ENCODE results near the gene CAMK2D.

The CAMK2D gene

DNA sequence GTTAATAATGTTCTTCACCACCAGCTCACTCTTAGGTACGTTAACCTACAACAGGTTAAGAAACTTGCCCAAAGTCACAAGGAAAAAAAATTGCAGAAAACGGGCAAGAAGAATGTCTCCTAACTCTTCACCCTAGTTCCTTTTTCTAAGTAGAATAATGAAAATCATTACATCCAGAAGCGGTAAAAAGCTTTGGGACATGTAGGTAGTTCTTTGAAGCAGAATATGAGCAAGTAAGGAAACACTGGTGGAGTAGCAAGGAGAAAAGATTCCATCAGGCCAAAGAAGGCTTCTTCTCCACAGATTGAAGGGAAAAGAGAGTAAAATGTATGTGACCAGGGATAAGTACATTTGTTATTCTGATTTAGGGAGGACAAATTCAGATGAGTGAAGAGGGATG is 4.1 kb downstream of the CAMK2D start:
- peaks cover 2% of the 10 kb centered on the region for H3K27me3 Mint-ChIP-seq
- ATAC-seq = no peak
- no peaks in the 10 kb centered on the region for H3K9me3 Mint-ChIP-seq
- H3K36me3 Mint-ChIP-seq (ENCODE audit: low read depth) = peaks cover 47% of the 10 kb centered on the region
- H3K4me3 Mint-ChIP-seq = peak overlapping the region; percentile 94
- peaks cover 58% of the 10 kb centered on the region for H3K4me1 Mint-ChIP-seq
- no peak for DNase-seq
- H3K27ac Mint-ChIP-seq = peak overlapping the region; percentile 92

DNA sequence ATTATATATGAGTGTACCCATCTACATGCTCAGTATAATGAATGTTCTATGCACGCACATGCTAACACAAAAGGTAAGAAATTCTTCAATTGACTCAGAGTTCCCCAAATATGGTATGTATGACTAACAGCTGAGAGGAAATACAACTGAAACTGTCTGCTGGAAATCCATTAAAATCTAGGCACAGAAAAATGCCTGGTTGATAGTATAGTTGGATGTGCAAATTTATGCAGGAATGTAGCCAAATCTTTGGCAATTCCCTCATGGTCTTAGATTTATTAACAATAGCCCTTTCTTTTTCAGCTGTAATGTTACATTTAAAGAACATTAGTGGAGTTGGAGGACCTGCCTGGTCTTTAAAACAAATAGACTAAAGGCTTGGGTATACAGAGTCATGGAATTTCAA is 5.5 kb downstream of the CAMK2D start:
- peaks cover 57% of the 10 kb centered on the region for H3K4me1 Mint-ChIP-seq
- peak; percentile 91 for ATAC-seq
- peak overlapping the region; percentile 94 for H3K4me3 Mint-ChIP-seq
- peaks cover 54% of the 10 kb centered on the region for H3K36me3 Mint-ChIP-seq (ENCODE audit: low read depth)
- no peaks in the 10 kb centered on the region for H3K27me3 Mint-ChIP-seq
- no peaks in the 10 kb centered on the region for H3K9me3 Mint-ChIP-seq
- peak overlapping the region; percentile 92 for H3K27ac Mint-ChIP-seq
- DNase-seq = no peak

DNA sequence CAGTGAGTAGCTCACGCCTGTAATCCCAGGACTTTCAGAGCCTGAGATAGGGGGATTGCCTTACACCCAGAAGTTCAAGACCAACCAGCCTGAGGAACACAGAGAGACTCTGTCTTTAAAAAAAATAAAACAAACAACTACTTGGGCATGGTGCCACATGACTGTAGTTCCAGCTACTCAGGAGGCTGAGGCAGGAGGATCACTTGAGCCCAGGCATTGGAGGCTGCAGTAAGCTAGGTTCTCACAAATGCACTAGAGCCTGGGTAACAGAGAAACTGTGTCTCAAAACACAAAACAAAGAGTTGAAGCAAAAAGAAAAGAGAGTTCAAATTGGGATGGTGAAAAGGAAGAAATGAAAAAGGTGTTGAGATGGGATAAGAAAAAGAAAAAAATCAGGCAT is 10.8 kb downstream of the CAMK2D start:
- H3K4me3 Mint-ChIP-seq = no peak overlapping the region
- DNase-seq (no peak), ATAC-seq (no peak)
- H3K36me3 Mint-ChIP-seq (ENCODE audit: low read depth) = peaks cover 56% of the 10 kb centered on the region
- peaks cover 46% of the 10 kb centered on the region for H3K4me1 Mint-ChIP-seq
- peak overlapping the region; percentile 26 for H3K27ac Mint-ChIP-seq
- H3K9me3 Mint-ChIP-seq = peaks cover 3% of the 10 kb centered on the region
- H3K27me3 Mint-ChIP-seq = no peaks in the 10 kb centered on the region

DNA sequence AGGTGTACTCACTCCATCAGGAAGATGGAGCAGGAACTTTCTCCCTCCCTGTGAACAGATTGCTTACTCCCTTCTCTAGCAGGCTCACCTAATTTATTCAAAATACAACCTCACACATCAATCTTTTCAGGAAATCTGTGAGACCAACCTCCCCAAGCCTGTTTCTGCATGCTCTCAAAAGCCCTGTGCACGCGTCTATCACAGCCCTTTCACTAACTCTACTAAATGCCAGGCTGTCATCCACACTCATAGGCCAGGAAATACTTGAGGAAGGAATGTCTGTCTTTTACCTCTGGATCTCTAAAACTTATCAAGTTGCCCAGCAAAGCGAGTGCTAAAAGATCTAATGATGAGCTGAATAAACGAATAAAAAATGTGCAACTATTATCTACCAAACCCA is 11.2 kb downstream of the CAMK2D start:
- Mint-ChIP-seq H3K4me1 (peaks cover 42% of the 10 kb centered on the region), H3K36me3 (ENCODE audit: low read depth) (peaks cover 57% of the 10 kb centered on the region), H3K4me3 (no peak overlapping the region), H3K27ac (no peak overlapping the region), H3K9me3 (peaks cover 3% of the 10 kb centered on the region), H3K27me3 (no peaks in the 10 kb centered on the region)
- DNase-seq (no peak), ATAC-seq (no peak)

DNA sequence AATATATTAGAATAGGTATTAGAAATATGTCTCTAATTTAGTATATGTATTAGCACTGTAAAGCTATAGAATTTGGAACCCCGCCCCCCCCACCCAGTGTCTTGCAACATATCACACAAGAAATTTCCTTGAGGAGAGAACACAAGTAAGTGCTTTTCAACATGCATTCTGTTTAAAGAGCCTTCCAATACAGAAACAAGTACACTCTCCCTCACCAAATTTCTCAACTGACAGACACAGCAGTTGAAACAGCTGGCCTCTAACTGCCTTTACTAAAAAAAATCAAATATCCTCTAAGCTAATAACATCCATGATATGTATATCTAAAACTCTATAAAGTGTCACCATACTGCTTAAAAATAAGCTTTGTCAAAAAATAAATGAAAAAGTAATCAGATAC is 12.4 kb downstream of the CAMK2D start:
- Mint-ChIP-seq H3K9me3 (peaks cover 3% of the 10 kb centered on the region), H3K27me3 (no peaks in the 10 kb centered on the region), H3K4me1 (peaks cover 33% of the 10 kb centered on the region), H3K27ac (no peak overlapping the region), H3K4me3 (no peak overlapping the region), H3K36me3 (ENCODE audit: low read depth) (peaks cover 50% of the 10 kb centered on the region)
- ATAC-seq = no peak
- no peak for DNase-seq

DNA sequence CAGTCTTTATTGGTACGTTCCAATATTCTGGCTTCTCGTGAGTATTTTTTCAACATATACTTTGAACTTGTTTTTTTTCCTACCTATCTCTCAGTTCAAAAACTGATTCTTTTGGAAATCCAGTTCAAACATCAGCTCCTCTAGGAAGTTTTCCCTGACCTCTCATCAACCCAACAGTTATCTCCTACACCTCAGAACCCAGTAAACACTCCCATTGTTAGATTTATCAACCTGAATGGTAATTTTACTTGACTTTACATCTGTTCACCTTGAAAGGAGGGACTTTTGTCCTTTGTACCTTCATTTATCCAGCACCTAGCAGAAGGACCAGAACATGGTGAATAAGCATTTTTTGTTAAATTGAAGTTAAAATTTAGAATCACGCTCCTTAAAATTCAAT is 13.6 kb downstream of the CAMK2D start:
- Mint-ChIP-seq H3K27ac (no peak overlapping the region), H3K27me3 (no peaks in the 10 kb centered on the region), H3K4me3 (no peak overlapping the region), H3K9me3 (peaks cover 3% of the 10 kb centered on the region), H3K4me1 (peaks cover 28% of the 10 kb centered on the region), H3K36me3 (ENCODE audit: low read depth) (peaks cover 47% of the 10 kb centered on the region)
- ATAC-seq (no peak), DNase-seq (no peak)

DNA sequence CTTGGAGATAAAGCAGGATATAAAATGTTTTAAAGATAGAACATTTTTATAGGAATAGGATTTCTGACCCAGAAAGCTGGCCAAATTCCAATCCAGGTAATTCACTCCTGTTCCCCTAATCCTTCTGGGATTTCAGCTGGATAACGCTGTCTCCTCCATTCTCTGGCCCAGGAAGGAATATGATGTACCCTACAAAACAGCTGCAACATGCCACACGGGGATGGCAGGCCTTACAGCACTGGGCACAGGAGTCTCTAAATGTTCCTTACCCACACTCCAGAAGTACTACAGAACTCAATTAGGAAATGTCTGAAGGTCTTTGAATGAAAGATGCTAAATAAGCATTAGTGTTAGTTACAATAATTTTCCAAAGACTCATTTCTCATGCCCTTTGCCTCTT is 15.8 kb downstream of the CAMK2D start:
- Mint-ChIP-seq H3K36me3 (ENCODE audit: low read depth) (peaks cover 46% of the 10 kb centered on the region), H3K27me3 (no peaks in the 10 kb centered on the region), H3K4me1 (peaks cover 29% of the 10 kb centered on the region), H3K27ac (no peak overlapping the region), H3K9me3 (peaks cover under 1% of the 10 kb centered on the region), H3K4me3 (no peak overlapping the region)
- DNase-seq = no peak
- no peak for ATAC-seq

DNA sequence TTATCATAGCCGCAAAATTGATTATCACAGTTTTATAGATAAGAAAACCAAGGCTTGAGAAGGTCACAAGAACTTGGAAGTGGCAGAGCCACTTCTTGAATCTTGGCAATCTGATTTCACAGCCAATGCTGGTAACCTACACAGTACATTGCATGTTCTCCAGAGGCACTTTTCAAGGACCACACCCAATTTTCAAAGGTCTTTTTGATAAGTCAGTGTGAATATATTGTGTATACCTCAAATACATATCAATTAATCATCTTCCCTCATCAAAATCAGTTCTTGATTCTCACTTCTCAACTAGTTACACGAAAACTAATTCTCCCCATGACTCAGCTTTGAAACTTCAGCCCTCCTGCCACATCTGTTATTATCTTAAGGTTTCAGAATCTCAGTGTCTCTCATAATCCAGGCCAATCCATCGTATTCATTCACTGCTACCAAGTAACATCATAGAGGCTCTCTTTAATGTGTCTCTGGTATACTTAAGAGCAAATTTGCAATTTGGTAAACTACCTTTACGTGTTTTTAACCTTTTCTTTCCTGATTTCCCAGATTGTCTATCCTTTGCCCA is 16.8 kb downstream of the CAMK2D start:
- no peak overlapping the region for H3K4me3 Mint-ChIP-seq
- H3K4me1 Mint-ChIP-seq = peaks cover 29% of the 10 kb centered on the region
- H3K9me3 Mint-ChIP-seq = no peaks in the 10 kb centered on the region
- ATAC-seq (peak; percentile 85), DNase-seq (no peak)
- H3K27ac Mint-ChIP-seq = no peak overlapping the region
- no peaks in the 10 kb centered on the region for H3K27me3 Mint-ChIP-seq
- H3K36me3 Mint-ChIP-seq (ENCODE audit: low read depth) = peaks cover 41% of the 10 kb centered on the region

DNA sequence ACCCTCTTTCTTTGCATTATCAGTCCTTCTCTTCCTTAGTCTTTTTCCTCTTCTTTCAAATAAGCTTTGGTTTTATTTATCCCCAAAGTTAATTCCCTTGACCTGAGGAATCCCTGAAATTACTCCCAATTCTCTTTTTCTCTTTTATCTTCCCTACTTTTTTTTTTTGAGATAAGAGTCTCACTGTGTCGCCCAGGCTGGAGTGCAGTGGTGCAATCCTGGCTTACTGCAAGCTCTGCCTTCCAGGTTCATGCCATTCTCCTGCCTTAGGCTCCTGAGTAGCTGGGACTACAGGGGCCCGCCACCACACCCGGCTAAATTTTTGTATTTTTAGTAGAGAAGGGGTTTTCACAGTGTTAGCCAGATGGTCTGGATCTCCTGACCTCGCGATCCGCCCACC is 17.8 kb downstream of the CAMK2D start:
- no peak overlapping the region for H3K4me3 Mint-ChIP-seq
- peaks cover 35% of the 10 kb centered on the region for H3K4me1 Mint-ChIP-seq
- ATAC-seq = no peak
- no peaks in the 10 kb centered on the region for H3K27me3 Mint-ChIP-seq
- H3K27ac Mint-ChIP-seq = no peak overlapping the region
- no peak for DNase-seq
- H3K36me3 Mint-ChIP-seq (ENCODE audit: low read depth) = peaks cover 42% of the 10 kb centered on the region
- H3K9me3 Mint-ChIP-seq = no peaks in the 10 kb centered on the region

DNA sequence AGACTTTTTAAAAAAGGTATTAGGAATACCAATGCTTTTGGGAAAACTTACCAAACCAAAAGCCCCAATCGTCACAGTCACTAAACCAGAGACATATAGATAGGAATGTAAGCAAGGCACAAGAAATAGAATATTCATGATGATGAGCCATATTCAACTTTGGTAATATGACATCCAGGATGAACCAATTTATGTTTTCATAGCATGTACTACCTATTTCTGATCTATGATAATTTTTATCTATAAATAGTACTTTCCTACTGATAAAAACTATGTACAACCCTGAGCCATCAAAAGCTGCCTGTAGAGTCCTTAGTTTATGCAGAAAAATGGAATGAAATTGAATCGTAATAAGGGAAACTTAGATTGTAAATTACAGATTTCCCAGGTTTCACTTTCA is 18.9 kb downstream of the CAMK2D start:
- DNase-seq (no peak), ATAC-seq (no peak)
- H3K27ac Mint-ChIP-seq = no peak overlapping the region
- no peak overlapping the region for H3K4me3 Mint-ChIP-seq
- peaks cover 37% of the 10 kb centered on the region for H3K36me3 Mint-ChIP-seq (ENCODE audit: low read depth)
- H3K4me1 Mint-ChIP-seq = peaks cover 37% of the 10 kb centered on the region
- no peaks in the 10 kb centered on the region for H3K9me3 Mint-ChIP-seq
- no peaks in the 10 kb centered on the region for H3K27me3 Mint-ChIP-seq

DNA sequence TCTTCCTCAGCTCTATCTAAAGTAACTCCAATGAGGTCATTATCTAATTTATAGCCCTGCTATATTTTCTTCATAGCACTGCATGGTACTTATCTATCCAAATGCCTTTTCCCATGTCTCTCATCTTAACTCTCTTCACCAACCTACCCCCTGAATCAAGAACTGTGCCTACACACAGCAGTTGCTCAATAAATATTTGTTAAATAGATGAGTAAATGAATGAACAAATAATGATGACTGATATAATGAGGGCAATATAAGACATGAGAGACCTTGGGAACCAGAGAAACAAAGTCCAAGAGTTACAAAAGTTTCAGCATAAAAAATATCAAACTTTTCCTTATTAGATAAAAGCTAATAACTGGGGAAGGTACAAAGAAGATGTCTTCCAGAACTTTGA is 19.6 kb downstream of the CAMK2D start:
- Mint-ChIP-seq H3K36me3 (ENCODE audit: low read depth) (peaks cover 35% of the 10 kb centered on the region), H3K27me3 (no peaks in the 10 kb centered on the region), H3K9me3 (no peaks in the 10 kb centered on the region), H3K27ac (peak overlapping the region; percentile 11), H3K4me1 (peaks cover 40% of the 10 kb centered on the region), H3K4me3 (no peak overlapping the region)
- ATAC-seq (no peak), DNase-seq (no peak)

DNA sequence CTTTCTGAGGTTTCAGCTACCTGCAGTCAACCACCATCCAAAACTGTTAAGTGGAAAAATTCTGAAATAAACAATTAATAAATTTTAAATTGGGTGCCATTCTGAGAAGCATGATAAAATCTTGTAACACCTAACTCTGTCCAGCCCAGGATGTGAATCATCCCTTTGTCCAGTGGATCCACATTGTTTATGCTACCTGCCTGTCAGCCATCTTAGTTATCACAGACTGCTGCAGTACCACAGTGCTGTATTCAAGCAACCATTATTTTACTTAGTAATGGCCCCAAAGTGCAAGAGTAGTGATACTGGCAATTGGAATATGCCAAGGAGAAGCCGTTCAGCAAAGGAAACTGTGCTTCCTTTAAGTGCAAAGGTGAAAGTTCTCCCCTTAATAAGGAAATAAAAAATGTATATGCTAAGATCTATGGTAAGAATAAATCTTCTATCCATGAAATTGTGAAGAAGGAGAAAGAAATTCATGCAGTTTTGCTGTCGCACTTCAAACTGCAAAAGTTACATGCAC is 20.6 kb downstream of the CAMK2D start:
- DNase-seq = no peak
- no peak overlapping the region for H3K27ac Mint-ChIP-seq
- H3K36me3 Mint-ChIP-seq (ENCODE audit: low read depth) = peaks cover 39% of the 10 kb centered on the region
- ATAC-seq = no peak
- H3K27me3 Mint-ChIP-seq = no peaks in the 10 kb centered on the region
- H3K9me3 Mint-ChIP-seq = no peaks in the 10 kb centered on the region
- peaks cover 45% of the 10 kb centered on the region for H3K4me1 Mint-ChIP-seq
- no peak overlapping the region for H3K4me3 Mint-ChIP-seq

DNA sequence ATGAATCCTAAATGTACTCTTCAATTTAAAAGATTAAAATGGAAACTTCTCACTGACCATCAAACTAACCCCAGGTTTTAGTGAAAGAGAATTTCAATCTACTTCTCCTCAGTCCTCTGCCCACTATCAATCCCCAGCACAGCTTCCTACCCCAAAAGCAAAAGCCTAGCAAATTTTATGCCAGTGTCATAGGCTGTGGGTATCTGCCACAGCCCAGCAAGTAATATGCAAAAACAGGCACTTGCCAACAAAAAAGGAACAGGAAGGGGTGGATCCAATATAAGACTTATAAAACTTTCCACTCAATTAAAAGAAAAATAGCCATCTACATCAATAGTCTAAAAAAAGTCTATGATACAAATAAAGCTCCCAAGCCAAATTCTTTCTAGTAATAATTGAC is 22.3 kb downstream of the CAMK2D start:
- ATAC-seq = peak; percentile 66
- Mint-ChIP-seq H3K4me1 (peaks cover 59% of the 10 kb centered on the region), H3K9me3 (no peaks in the 10 kb centered on the region), H3K36me3 (ENCODE audit: low read depth) (peaks cover 49% of the 10 kb centered on the region), H3K27ac (peak overlapping the region; percentile 34), H3K4me3 (no peak overlapping the region), H3K27me3 (no peaks in the 10 kb centered on the region)
- DNase-seq = no peak

DNA sequence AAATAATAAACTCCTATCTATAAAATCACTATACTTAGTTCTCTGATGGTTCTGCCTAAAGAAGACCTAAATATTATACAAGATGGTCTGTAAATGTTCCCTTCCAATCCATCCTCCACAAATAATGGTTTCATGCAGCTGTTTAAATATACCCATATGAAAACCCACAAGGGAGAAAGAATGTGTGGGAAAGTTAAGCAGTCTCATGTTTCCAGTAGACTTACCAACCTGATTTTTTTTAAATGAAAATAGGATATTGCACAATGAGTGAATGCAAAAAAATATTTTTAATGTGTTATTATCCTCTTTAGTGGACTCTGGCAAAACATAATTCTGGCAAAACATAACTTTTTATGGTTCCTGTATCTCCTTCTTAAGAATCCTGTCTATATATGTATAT is 23.3 kb downstream of the CAMK2D start:
- Mint-ChIP-seq H3K4me3 (no peak overlapping the region), H3K9me3 (no peaks in the 10 kb centered on the region), H3K27ac (no peak overlapping the region), H3K4me1 (peaks cover 69% of the 10 kb centered on the region), H3K36me3 (ENCODE audit: low read depth) (peaks cover 56% of the 10 kb centered on the region), H3K27me3 (no peaks in the 10 kb centered on the region)
- DNase-seq = no peak
- ATAC-seq = no peak

DNA sequence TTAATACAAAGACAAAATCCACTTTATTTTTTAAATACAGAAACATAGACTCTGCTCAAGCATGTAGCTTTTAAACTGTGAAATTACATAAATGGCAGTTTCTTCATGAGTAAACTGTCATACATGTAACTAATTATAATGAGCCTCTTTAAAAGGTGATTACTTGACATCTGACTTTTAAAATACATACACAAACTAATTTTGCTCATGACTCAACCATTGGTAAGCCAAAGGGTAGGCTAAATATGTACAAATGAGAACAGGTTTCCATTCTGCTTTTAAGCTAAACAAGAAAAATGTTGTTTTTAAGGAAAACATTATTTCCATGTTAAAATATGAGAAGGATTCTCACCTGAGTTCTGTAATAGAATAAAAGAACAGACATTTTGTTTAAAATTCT is 27.9 kb downstream of the CAMK2D start:
- Mint-ChIP-seq H3K4me1 (peaks cover 79% of the 10 kb centered on the region), H3K4me3 (no peak overlapping the region), H3K27me3 (no peaks in the 10 kb centered on the region), H3K9me3 (no peaks in the 10 kb centered on the region), H3K27ac (peak overlapping the region; percentile 44), H3K36me3 (ENCODE audit: low read depth) (peaks cover 62% of the 10 kb centered on the region)
- ATAC-seq (peak; percentile 48), DNase-seq (no peak)
